Fibroblast of lung (primary cell): ENCODE results near the gene TEX13B. TPM values are rescaled to one million over a fixed set of nuclear protein-coding genes. Genes with fewer than 3 reads are reported as not detected.

Source experiments
- DNase-seq, 2 donors: peaks; one replicate each; pipeline versions ENCODE4 v3.0.0 to v3.0.0-alpha.2; 2010; ENCODE audit warnings: low read depth in 2 of 2
- H2AFZ ChIP-seq: 2 replicates; pipeline ENCODE4 v1.5.1; 2012; ENCODE audit warnings: low read length, control low read depth, inconsistent platforms
- H3K27ac ChIP-seq: 2 replicates; pipeline ENCODE4 v1.5.1; 2011; ENCODE audit warnings: low read length, control low read depth; ENCODE audit not compliant: insufficient read depth
- H3K27me3 ChIP-seq: 2 replicates; pipeline ENCODE4 v1.5.1; 2011; ENCODE audit warnings: mild to moderate bottlenecking, low read length; ENCODE audit not compliant: control insufficient read depth, insufficient read depth
- H3K36me3 ChIP-seq: 2 replicates; pipeline ENCODE4 v1.5.1; 2011; ENCODE audit warnings: low read length; ENCODE audit not compliant: control insufficient read depth, insufficient read depth
- H3K4me1 ChIP-seq: 2 replicates; pipeline ENCODE4 v1.5.1; 2011; ENCODE audit warnings: low read length; ENCODE audit not compliant: control insufficient read depth, insufficient read depth; ENCODE audit errors: extremely low read depth
- H3K4me2 ChIP-seq: 2 replicates; pipeline ENCODE4 v1.5.1; 2011; ENCODE audit warnings: low read length, control low read depth; ENCODE audit not compliant: insufficient read depth; ENCODE audit errors: extremely low read depth
- H3K4me3 ChIP-seq, 4 experiments: fragments of 200-600 bp in 1 of 4; sonication (generic) in 1 of 4; replicated peaks in 1 of 4; 2 replicates each; pipeline ENCODE4 v1.5.1; 2011 to 2016; ENCODE audit warnings: low read length in 4 of 4, low read depth in 3 of 4, mild to moderate bottlenecking in 3 of 4, control low read depth in 2 of 4, inconsistent platforms in 1 of 4, mixed read lengths in 1 of 4; ENCODE audit not compliant: insufficient read depth in 1 of 4; ENCODE audit errors: control extremely low read depth in 1 of 4
- H3K79me2 ChIP-seq: 2 replicates; pipeline ENCODE4 v1.5.1; 2012; ENCODE audit warnings: mild to moderate bottlenecking, low read length, inconsistent platforms; ENCODE audit not compliant: control insufficient read depth, insufficient read depth
- H3K9ac ChIP-seq: 2 replicates; pipeline ENCODE4 v1.5.1; 2011; ENCODE audit warnings: mild to moderate bottlenecking, low read length, control low read depth; ENCODE audit not compliant: insufficient read depth
- H3K9me3 ChIP-seq: 2 replicates; pipeline ENCODE4 v1.5.1; 2012; ENCODE audit warnings: low read depth, low read length; ENCODE audit not compliant: control insufficient read depth, insufficient read depth
- H4K20me1 ChIP-seq: 2 replicates; pipeline ENCODE4 v1.5.1; 2011; ENCODE audit warnings: low read length; ENCODE audit not compliant: control insufficient read depth, insufficient read depth; ENCODE audit errors: extremely low read depth
- CTCF ChIP-seq, 2 donors: IDR thresholded peaks in 1 of 2; conservative IDR thresholded peaks in 1 of 2; 1 replicate in 1 of 2; 2 replicates in 1 of 2; pipeline ENCODE4 v1.5.1; 2011 to 2012; ENCODE audit warnings: low read length in 2 of 2, control low read depth in 1 of 2, inconsistent platforms in 1 of 2, low read depth in 1 of 2, mild to moderate bottlenecking in 1 of 2
- EZH2 ChIP-seq: IDR thresholded peaks from 2 replicates; pipeline ENCODE4 v1.5.1; 2012; ENCODE audit warnings: low read length, control low read depth, mild to moderate bottlenecking; ENCODE audit errors: missing control alignments
- polyA minus RNA-seq: library from RNA; depleted of rRNA, polyadenylated mRNA; stranded (reverse); fragments of >200 nt; gene quantifications from 2 replicates; pipeline ENCODE4 v1.2.3, GENCODE V29; 2011; ENCODE audit warnings: low replicate concordance
- polyA plus RNA-seq, 2 donors: library from polyadenylated mRNA; depleted of rRNA in 1 of 2; stranded (reverse) in 1 of 2; unstranded in 1 of 2; fragments of >200 nt; gene quantifications; 2 replicates each; pipeline ENCODE4 v1.2.1, GENCODE V29; 2011 to 2012; ENCODE audit warnings: missing spikeins in 1 of 2
- total RNA-seq: library from RNA; depleted of rRNA; stranded (reverse); fragments of >200 nt; gene quantifications from 2 replicates; pipeline ENCODE4 v1.2.1, GENCODE V29; 2014

TEX13B gene
- total RNA-seq: not detected in 2 replicates
- not detected in 2 replicates for polyA plus RNA-seq
- not detected in 2 replicates for polyA plus RNA-seq (2012)
- not detected in 2 replicates for polyA minus RNA-seq

GRCh38 chrX:107982356-107982755 is at the start of gene TEX13B:
Gene TEX13B (minus strand): TSS chrX:107982370. CDS start chrX:107982127, 243 bp downstream.
- no peak for TF ChIP-seq CTCF (conservative IDR thresholded peaks at IDR 0.05 in 1 of 2, IDR thresholded peaks at IDR 0.05 in 1 of 2; ENCODE audit: low read depth in 1 of 2, low read length in 2 of 2)
- TF ChIP-seq EZH2: no peak
- H3K27me3 ChIP-seq: no peaks in the 10 kb centered on the region

GRCh38 chrX:108029928-108030711 is 48.0 kb upstream of the TEX13B start:
- Histone ChIP-seq H3K27me3 (no peaks in the 10 kb centered on the region), H3K9ac (no peak overlapping the region), H4K20me1 (no peaks in the 10 kb centered on the region), H3K36me3 (no peaks in the 10 kb centered on the region), H3K4me3 (no peak overlapping the region), H3K27ac (no peak overlapping the region), H3K79me2 (no peaks in the 10 kb centered on the region), H3K4me1 (no peaks in the 10 kb centered on the region), H2AFZ (no peak overlapping the region), H3K4me2 (no peak overlapping the region), H3K9me3 (no peaks in the 10 kb centered on the region)
- no peak for DNase-seq
- TF ChIP-seq CTCF (conservative IDR thresholded peaks at IDR 0.05 in 1 of 2, IDR thresholded peaks at IDR 0.05 in 1 of 2; ENCODE audit: low read depth in 1 of 2, low read length in 2 of 2) (no peak), EZH2 (no peak)

More at GRCh38 chrX:107982356-107982755, at the start of gene TEX13B:
- Histone ChIP-seq H2AFZ (no peak within 1 kb of the TSS), H4K20me1 (no peaks in the 10 kb centered on the region), H3K4me1 (no peaks in the 10 kb centered on the region), H3K9me3 (no peaks in the 10 kb centered on the region), H3K4me2 (no peak within 1 kb of the TSS), H3K79me2 (no peaks in the 10 kb centered on the region), H3K9ac (no peak within 1 kb of the TSS), H3K4me3 (no peak within 1 kb of the TSS), H3K36me3 (no peaks in the 10 kb centered on the region), H3K27ac (no peak within 1 kb of the TSS)
- no peak for DNase-seq

GRCh38 chrX:108028854-108029253 is 46.7 kb upstream of the TEX13B start:
- H3K27ac ChIP-seq: no peak overlapping the region
- H3K4me3 ChIP-seq: no peak overlapping the region
- H3K36me3 ChIP-seq: no peaks in the 10 kb centered on the region
- DNase-seq: no peak
- no peak overlapping the region for H2AFZ ChIP-seq
- TF ChIP-seq CTCF (conservative IDR thresholded peaks at IDR 0.05 in 1 of 2, IDR thresholded peaks at IDR 0.05 in 1 of 2; ENCODE audit: low read depth in 1 of 2, low read length in 2 of 2): no peak
- TF ChIP-seq EZH2: no peak
- no peaks in the 10 kb centered on the region for H3K9me3 ChIP-seq
- H4K20me1 ChIP-seq: no peaks in the 10 kb centered on the region
- H3K79me2 ChIP-seq: no peaks in the 10 kb centered on the region
- no peaks in the 10 kb centered on the region for H3K27me3 ChIP-seq
- H3K4me2 ChIP-seq: no peak overlapping the region
- no peaks in the 10 kb centered on the region for H3K4me1 ChIP-seq
- no peak overlapping the region for H3K9ac ChIP-seq
